Prostate gland (tissue), 2 donors: Measurements from ENCODE around the gene LDLRAD4.

Source experiments
- POLR2A ChIP-seq: fragments of 450-650 bp; IDR thresholded peaks from one replicate; pipeline ENCODE4 v1.6.1; 2016; ENCODE audit warnings: antibody characterized with exemption, mild to moderate bottlenecking
- TF ChIP-seq, protein P1 (sequence below), 4 experiments: fragments of 200-600 bp in 2 of 4; fragments of 450-650 bp in 2 of 4; sonication (generic) in 2 of 4; IDR thresholded peaks; 1 replicate in 3 of 4; 2 replicates in 1 of 4; pipeline ENCODE4 v1.5.1; 2016 to 2019; ENCODE audit warnings: antibody characterized with exemption in 4 of 4, mild to moderate bottlenecking in 2 of 4, moderate library complexity in 2 of 4

DNA sequence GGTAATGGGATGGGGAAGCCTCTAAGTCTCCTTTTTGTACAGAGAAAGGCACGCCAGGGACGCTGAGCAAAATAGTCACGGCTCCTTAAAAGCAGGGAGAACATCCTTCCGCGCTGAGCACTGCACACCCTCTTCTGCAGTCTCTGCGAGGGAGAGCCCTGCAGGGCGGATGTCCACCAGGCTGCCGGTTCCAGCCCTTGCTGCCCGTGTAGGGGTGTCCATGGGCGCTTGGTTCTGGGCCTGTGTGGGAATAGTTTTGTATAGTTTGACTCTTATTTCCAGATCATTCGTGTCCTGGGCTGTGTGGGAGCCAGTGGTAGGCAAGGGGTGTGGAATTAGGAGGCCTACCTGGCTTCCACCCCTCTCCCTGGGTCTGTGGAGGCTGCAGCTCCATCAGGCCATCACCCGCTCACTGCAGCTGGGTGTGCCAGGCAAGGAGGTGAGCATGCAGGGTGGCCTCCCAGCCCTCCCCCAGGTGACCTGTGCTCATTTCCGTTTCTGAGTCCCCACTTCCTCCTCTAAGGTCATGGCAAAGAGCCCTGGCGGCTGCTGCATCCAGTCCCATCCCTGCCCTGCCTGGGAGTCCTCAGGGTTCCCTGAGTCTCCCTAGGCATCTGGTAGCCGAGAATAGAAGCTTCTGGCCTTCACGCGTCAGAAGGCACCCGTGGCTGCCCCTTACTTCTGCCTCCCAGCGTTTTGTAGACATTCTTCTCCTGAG is 202.6 kb downstream of the LDLRAD4 start:
- TF ChIP-seq, protein P1, sequence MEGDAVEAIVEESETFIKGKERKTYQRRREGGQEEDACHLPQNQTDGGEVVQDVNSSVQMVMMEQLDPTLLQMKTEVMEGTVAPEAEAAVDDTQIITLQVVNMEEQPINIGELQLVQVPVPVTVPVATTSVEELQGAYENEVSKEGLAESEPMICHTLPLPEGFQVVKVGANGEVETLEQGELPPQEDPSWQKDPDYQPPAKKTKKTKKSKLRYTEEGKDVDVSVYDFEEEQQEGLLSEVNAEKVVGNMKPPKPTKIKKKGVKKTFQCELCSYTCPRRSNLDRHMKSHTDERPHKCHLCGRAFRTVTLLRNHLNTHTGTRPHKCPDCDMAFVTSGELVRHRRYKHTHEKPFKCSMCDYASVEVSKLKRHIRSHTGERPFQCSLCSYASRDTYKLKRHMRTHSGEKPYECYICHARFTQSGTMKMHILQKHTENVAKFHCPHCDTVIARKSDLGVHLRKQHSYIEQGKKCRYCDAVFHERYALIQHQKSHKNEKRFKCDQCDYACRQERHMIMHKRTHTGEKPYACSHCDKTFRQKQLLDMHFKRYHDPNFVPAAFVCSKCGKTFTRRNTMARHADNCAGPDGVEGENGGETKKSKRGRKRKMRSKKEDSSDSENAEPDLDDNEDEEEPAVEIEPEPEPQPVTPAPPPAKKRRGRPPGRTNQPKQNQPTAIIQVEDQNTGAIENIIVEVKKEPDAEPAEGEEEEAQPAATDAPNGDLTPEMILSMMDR (IDR thresholded peaks at IDR 0.05) = no peak
- no peak for TF ChIP-seq POLR2A
